HG03432 (cell line): ENCODE measurements around the gene SORBS1.
"Not testable (repeated sequence)": the region's sequence is repeated elsewhere in the genome, so short reads cannot be mapped to it uniquely, and the experiment has no call there.

Experiments used
- ATAC-seq: cut with Tn5 transposase; IDR thresholded peaks from one replicate; pipeline ENCODE4 v1.9.1; 2021; ENCODE audit warnings: mild to moderate bottlenecking, moderate library complexity; ENCODE audit not compliant: unreplicated experiment

SORBS1 gene

DNA sequence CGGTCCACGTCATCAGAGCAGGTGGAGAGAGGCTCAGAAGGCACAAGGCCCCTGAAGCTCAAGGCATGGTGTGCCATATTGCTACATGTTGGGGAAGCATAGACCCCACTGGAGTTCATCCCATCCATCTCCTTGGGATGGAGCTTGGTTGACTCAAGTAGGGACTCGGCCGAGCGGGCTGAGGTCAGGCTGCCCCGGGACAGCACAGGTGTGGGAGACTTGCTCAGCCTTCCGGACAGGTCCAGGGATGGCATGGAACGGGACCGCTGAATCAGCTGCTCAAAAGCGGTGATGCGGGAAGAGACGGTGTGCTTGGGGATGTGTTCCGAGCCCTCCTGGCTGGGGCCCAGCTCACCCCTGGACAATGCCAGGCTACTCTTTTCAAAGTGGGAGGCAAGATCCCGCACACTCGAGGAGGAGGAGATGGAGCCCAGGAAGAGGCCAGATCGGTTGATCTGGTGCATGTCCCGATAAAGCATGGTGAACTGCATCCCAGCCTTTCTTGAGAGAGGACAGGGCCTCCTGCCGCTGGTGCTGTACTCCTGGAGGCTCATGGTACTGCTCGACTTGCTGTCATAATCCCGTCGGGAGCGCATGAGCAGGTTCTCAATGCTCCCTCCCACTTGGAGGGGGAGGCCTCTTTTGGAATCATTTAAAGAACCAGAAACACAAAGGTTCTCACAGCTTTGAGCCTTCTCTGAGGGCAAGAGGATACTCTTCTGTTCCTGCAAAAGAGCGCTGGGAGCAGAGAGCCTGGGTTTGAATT, 204.8 kb downstream of the SORBS1 start:
- ATAC-seq, result no peak

GRCh38 chr10:95355301-95355700, 205.9 kb downstream of the SORBS1 start:
- ATAC-seq, result no peak

DNA sequence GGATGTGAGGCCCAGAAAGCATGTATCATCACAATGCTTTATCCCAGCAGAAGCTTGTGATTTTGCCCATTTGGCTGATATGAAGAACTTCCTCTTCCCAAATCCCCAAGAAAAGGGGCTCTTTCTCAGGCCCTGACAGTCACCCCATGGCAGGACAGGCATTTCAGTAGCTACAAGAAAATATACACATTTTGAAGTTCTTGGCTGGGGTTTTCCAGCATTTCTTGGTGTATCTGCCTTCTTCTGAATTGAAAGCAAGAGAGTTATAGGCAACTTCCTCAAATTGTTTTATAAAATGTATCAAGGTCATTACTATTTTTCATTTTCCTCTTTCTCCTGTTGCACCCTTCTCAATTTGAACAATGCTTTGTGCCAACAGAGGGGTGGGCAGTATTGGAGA, 207.1 kb downstream of the SORBS1 start:
- ATAC-seq, result no peak

GRCh38 chr10:95353123-95353522, 208.0 kb downstream of the SORBS1 start:
- no peak for ATAC-seq

DNA sequence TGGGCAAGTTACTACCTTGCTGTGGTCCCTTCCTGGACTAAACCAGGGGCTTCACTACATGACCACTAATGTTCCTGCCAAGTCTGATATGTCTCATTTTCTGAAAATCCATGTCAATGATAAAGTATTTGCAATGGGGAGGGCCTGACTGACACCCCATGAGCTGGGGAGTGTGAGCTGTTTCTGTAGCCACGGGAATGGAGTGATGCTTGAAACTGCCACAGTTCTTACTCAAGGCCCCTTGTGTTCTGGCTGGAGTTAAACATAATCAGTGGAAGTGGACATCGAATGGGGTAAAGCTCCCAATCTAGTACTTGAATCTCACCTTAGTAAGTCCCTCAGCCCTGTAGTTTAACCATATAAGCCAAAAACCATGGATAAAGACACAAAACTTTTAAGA, 208.5 kb downstream of the SORBS1 start:
- no peak for ATAC-seq

DNA sequence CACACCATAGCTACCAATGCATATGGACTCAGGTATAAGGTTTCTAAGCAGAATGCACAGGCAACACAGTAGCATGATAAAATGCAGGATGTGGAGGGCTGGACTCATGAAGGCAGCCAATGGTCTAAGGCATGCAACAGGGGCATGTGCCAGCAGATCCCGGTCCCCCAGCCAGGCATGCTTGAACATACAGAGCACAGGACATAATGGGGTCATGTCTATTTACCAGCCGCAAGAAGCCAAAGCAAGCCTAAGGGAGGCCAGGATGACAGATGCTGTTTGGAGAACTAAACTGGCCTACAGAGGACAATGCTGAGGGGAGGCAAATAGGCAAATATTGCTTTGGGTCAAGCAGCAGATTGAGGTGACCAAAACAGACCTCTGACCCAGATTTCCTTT, 210.3 kb downstream of the SORBS1 start:
- ATAC-seq, result no peak

GRCh38 chr10:95350219-95350829, 210.8 kb downstream of the SORBS1 start:
- ATAC-seq, result no peak

GRCh38 chr10:95347402-95347766, 213.8 kb downstream of the SORBS1 start:
- ATAC-seq, result not testable (repeated sequence)

- no peak for ATAC-seq
Observed at GRCh38 chr10:95346715-95347401, 214.3 kb downstream of the SORBS1 start.

DNA sequence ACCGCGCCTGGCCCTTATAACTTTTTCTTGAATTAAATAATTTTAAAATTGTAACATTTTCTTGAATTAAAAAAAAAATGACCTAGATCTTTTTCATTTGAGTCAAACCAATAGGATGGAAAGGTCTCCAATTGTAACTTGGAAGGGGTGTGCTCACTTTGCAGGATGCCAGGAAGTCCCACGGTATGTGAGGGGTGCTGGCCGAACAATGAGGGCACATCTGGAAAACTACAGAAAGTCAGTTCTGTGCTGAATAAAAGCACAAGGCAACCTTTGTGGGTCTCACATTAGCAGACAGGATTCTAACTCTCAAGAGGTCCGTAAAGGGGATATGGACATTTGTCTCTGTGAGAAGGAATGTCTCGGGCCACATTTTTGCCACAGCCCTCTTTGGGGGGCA, 217.6 kb downstream of the SORBS1 start:
- ATAC-seq, result no peak

- ATAC-seq, result no peak
Observed at GRCh38 chr10:95341716-95342130, 219.4 kb downstream of the SORBS1 start.

DNA sequence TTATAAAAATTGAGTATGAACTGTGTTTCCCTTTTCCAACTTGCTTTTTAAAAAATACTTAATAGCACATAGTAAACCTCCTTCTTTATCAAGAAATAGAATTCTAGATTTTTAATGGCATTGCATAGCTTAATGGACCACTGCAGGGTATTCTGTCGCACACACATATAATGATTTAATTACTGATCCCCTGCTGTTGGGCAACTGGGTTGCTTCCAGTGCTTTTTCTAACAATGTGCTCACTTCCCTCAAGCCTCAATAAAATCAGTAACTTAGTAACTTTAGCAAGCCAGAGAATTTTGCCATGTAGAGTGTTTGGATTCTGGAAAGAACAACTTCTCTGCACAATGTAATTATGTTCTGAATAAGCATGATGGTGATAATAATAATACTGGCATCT, 221.3 kb downstream of the SORBS1 start:
- ATAC-seq, result no peak

GRCh38 chr10:95337423-95338160, 223.6 kb downstream of the SORBS1 start:
- no peak for ATAC-seq

GRCh38 chr10:95336702-95337101, 224.5 kb downstream of the SORBS1 start:
- no peak for ATAC-seq

DNA sequence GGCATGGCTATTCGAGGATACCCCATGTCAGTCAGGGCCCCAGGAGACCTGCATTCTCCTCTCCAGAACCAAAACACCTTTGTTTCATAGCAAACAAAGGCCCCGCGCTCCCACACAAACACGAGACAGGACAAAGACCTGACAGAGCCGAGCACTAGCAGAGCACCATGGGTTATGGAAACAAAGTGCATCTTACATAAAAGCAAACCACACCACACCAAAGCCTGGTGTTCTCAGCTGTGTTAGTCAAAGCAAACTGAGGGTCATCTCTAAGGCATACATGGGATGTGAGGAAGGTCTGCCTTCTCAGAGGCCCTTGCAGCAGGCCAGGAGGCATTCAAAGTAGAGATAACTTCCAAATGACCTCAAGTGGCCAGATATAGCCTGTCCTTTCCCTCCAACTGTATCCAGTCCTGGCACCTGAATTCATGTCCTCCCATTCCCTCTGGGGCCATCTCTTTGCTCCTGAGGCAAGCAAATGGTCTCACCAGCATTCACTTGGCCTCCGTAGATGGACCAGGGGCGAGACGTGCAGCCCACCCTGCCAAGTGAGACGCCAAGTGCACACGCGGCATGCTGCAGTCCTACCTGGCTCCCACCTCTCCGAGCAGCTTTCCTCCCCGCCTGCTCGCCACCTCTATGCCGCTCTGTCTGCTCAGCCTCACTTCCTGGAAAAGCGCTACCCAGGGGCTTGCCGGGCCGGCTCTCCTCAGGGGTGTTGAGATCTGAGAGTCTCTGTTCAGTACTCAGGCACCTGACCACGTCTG, 225.1 kb downstream of the SORBS1 start:
- no peak for ATAC-seq

- ATAC-seq, result no peak
Observed at GRCh38 chr10:95334805-95335144, 226.4 kb downstream of the SORBS1 start.

DNA sequence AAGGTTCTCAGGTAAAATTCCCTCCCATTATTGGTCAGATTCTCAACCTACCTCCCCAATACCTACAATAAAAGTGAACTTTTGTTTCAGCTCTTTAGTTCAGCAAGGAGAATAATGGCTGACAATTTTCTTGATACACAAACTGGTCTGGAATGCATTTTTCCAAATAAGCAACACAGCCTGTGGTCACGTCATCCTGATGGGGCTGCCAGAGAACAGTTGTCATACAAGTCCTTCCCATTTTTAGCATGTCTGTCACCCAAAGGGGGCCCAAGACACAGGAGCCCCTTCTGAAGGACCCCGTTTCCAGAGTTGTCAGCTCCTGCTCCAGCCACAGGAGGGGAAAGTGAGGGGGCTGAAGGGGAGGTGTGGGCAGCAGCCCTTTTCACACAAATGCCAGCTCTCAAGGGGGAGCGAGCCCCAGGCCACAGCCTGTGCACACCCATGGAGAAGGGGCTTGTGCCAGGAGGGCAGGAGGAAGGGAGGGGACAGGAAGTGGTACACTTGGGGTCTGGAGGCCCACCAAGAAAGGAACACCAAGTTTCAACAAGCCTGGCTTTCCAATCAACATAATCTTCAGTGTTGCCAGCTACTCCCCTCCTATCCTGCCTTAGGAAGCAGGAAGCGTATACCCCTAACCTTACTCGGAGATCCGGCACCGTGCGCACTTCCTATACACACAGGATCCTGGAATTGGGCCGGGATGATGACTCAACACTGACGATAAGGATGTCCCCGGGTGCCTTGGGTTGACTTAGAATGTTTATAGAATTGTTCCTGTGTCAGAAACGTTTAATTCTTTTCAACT, 227.0 kb downstream of the SORBS1 start:
- ATAC-seq, result no peak

- ATAC-seq, result no peak
Observed at GRCh38 chr10:95332666-95333249, 228.4 kb downstream of the SORBS1 start.

DNA sequence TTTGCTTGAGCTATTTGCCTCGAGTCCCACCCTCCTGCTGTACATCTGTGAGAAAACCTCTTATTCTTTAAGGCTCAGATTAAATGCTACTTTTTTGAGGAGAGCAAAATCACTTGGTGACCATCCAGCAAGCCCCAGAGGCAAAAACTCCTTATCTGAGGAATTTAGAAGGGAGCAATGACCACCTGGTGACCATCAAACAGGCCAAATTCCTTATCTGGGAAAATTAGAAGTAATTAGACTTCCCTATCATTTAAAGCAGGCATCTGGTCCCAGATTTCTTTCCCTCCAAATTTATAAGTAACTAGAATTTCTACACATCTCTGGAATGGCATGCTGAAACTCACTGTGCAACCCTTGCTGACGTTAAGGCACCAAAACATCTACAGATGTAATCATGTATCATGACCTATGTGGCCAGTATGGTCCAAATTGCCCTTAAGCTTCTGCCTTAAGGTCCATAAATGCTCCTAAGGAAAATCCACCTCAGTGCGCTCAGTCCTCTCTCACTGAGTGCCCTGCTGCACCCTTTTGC, 229.5 kb downstream of the SORBS1 start:
- no peak for ATAC-seq
